GM15510 (cell line): ENCODE measurements around the gene ZBTB47.

ENCODE experiments used
- POLR2A ChIP-seq: IDR thresholded peaks from 3 replicates; pipeline ENCODE4 v1.6.1; 2011; ENCODE audit warnings: borderline replicate concordance; ENCODE audit not compliant: insufficient read length; ENCODE audit errors: extremely low read depth

ZBTB47 gene

GRCh38 chr3:42683875-42684598 lies 30.5 kb downstream of the ZBTB47 start:
- no peak for TF ChIP-seq POLR2A

- no peak for TF ChIP-seq POLR2A
Observed at GRCh38 chr3:42684632-42685362, 31.3 kb downstream of the ZBTB47 start.

- TF ChIP-seq POLR2A, result no peak
Observed at GRCh38 chr3:42685363-42685881, 31.9 kb downstream of the ZBTB47 start, which contains the start of gene KLHL40. Gene KLHL40, plus strand, starts transcription at chr3:42685537. Its CDS starts 82 bp downstream, at chr3:42685619.

GRCh38 chr3:42685891-42686820 lies 32.7 kb downstream of the ZBTB47 start:
- TF ChIP-seq POLR2A, result no peak

GRCh38 chr3:42686832-42687650 lies 33.5 kb downstream of the ZBTB47 start:
- no peak for TF ChIP-seq POLR2A

- no peak for TF ChIP-seq POLR2A
Observed at GRCh38 chr3:42688016-42688415, 34.5 kb downstream of the ZBTB47 start.

- no peak for TF ChIP-seq POLR2A
Observed at GRCh38 chr3:42688487-42689420, 35.3 kb downstream of the ZBTB47 start.

- TF ChIP-seq POLR2A, result no peak
Observed at GRCh38 chr3:42689421-42690014, 36.0 kb downstream of the ZBTB47 start.

GRCh38 chr3:42690191-42690590 lies 36.7 kb downstream of the ZBTB47 start:
- TF ChIP-seq POLR2A, result no peak

GRCh38 chr3:42690766-42691680 lies 37.5 kb downstream of the ZBTB47 start:
- no peak for TF ChIP-seq POLR2A

GRCh38 chr3:42691816-42692666 lies 38.5 kb downstream of the ZBTB47 start:
- TF ChIP-seq POLR2A, result no peak
